Gastrocnemius medialis (tissue), 4 donors: Measurements from ENCODE around the gene FARP1. TPM values are rescaled to one million over a fixed set of nuclear protein-coding genes. Genes with fewer than 3 reads are reported as not detected.

Experiments
- ATAC-seq, 2 donors: fragments of 150-250 bp; one replicate each; pipeline ENCODE4 v1.9.1; 2016
- DNase-seq, 2 donors: peaks; one replicate each; pipeline ENCODE4 v3.0.0-alpha.2; 2019
- H3K27ac ChIP-seq, 4 donors: fragments of 200-600 bp; sonication (generic); 1 replicate in 1 of 4; 2 replicates in 3 of 4; pipeline ENCODE4 v1.5.1; 2016 to 2018; ENCODE audit warnings: mild to moderate bottlenecking in 2 of 4, moderate library complexity in 1 of 4
- H3K27me3 ChIP-seq, 3 donors: fragments of 200-600 bp; sonication (generic) in 2 of 3; 1 replicate in 1 of 3; 2 replicates in 2 of 3; pipeline versions ENCODE4 v1.5.1 to v1.6.0; 2016 to 2019; ENCODE audit warnings: mild to moderate bottlenecking in 1 of 3, moderate library complexity in 1 of 3
- H3K36me3 ChIP-seq, 2 donors: fragments of 200-600 bp; sonication (generic) in 1 of 2; one replicate each; pipeline ENCODE4 v1.5.1; 2017 to 2018
- H3K4me1 ChIP-seq, 2 donors: fragments of 200-600 bp; sonication (generic) in 1 of 2; one replicate each; pipeline ENCODE4 v1.5.1; 2016 to 2017; ENCODE audit warnings: mild to moderate bottlenecking in 2 of 2
- H3K4me3 ChIP-seq, 4 donors: fragments of 200-600 bp; sonication (generic) in 3 of 4; 1 replicate in 1 of 4; 2 replicates in 3 of 4; pipeline ENCODE4 v1.5.1; 2016 to 2019; ENCODE audit warnings: mild to moderate bottlenecking in 2 of 4
- H3K9me3 ChIP-seq, 3 donors: fragments of 200-600 bp; sonication (generic) in 2 of 3; 1 replicate in 1 of 3; 2 replicates in 2 of 3; pipeline ENCODE4 v1.5.1; 2016 to 2019
- POLR2A ChIP-seq, 2 donors: fragments of 450-650 bp; IDR thresholded peaks; one replicate each; pipeline ENCODE4 v1.6.1; 2017; ENCODE audit warnings: antibody characterized with exemption in 2 of 2, mild to moderate bottlenecking in 2 of 2, moderate library complexity in 2 of 2
- in situ Hi-C, 4 donors: fragments of 200-750 bp; cut with MboI; loops; one replicate each; pipeline versions ENCODE4 v1.15.0 to v1.8.0; 2017; ENCODE audit warnings: low sequenced_read_pairs in 4 of 4
- intact Hi-C: fragments of 100-400 bp; cut with DNase I; formaldehyde crosslinking; loops from one replicate; pipeline ENCODE4 v1.15.1; 2023; ENCODE audit warnings: low total_unique reads
- total RNA-seq, 4 donors: library from RNA; depleted of rRNA; stranded (reverse); fragments of >200 nt; gene quantifications; one replicate each; pipeline versions ENCODE4 v1.1.0 to v1.2.3, GENCODE V29; 2016
- TF ChIP-seq, protein P1 (sequence below), 5 experiments: fragments of 450-650 bp in 3 of 5; fragments of 200-600 bp in 2 of 5; sonication (generic) in 2 of 5; IDR thresholded peaks in 4 of 5; conservative IDR thresholded peaks in 1 of 5; 1 replicate in 4 of 5; 2 replicates in 1 of 5; pipeline ENCODE4 v1.5.1; 2016 to 2019; ENCODE audit warnings: antibody characterized with exemption in 5 of 5, mild to moderate bottlenecking in 3 of 5, moderate library complexity in 3 of 5

The FARP1 gene
- total RNA-seq, 4 donors from 2014 or later = 3.5 to 9.8 (median 4.9) TPM

GRCh38 chr13:98343461-98343860 is 200.6 kb downstream of the FARP1 start:
- Histone ChIP-seq H3K4me1 (no peaks in the 10 kb centered on the region), H3K4me3 (no peak overlapping the region), H3K9me3 (no peaks in the 10 kb centered on the region), H3K36me3 (no peaks in the 10 kb centered on the region), H3K27me3 (no peaks in the 10 kb centered on the region), H3K27ac (no peak overlapping the region)
- ATAC-seq (no peak), DNase-seq (no peak)
- intact Hi-C loops (no loop called here), in situ Hi-C loops (no loop called here)
- TF ChIP-seq POLR2A (IDR thresholded peaks at IDR 0.05) = no peak
- TF ChIP-seq, protein P1, sequence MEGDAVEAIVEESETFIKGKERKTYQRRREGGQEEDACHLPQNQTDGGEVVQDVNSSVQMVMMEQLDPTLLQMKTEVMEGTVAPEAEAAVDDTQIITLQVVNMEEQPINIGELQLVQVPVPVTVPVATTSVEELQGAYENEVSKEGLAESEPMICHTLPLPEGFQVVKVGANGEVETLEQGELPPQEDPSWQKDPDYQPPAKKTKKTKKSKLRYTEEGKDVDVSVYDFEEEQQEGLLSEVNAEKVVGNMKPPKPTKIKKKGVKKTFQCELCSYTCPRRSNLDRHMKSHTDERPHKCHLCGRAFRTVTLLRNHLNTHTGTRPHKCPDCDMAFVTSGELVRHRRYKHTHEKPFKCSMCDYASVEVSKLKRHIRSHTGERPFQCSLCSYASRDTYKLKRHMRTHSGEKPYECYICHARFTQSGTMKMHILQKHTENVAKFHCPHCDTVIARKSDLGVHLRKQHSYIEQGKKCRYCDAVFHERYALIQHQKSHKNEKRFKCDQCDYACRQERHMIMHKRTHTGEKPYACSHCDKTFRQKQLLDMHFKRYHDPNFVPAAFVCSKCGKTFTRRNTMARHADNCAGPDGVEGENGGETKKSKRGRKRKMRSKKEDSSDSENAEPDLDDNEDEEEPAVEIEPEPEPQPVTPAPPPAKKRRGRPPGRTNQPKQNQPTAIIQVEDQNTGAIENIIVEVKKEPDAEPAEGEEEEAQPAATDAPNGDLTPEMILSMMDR (IDR thresholded peaks at IDR 0.05 in 4 of 5, conservative IDR thresholded peaks at IDR 0.05 in 1 of 5) = no peak

DNA sequence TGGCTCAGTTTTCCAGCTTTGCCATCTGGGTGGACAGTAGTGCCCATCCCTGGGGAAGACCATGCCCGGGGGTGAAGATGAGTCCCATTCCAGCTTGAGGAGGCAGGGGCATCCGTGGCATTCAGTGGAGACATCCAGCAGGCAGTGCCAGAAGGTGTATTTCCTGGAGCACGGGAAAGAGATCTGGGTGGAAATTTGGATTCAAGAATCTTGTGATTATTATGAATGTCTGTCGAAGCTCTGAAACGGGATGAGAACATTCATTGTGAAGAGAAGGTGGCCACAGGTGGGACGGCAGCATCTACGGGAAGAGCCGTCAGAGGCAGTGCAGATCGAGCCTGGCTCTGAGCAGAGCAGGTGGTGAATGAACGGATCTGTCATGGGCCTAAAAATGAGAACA is 201.5 kb downstream of the FARP1 start:
- ATAC-seq = no peak
- H3K36me3 ChIP-seq = no peaks in the 10 kb centered on the region
- no peaks in the 10 kb centered on the region for H3K27me3 ChIP-seq
- no peaks in the 10 kb centered on the region for H3K4me1 ChIP-seq
- TF ChIP-seq POLR2A (IDR thresholded peaks at IDR 0.05) = no peak
- TF ChIP-seq, protein P1 (IDR thresholded peaks at IDR 0.05 in 4 of 5, conservative IDR thresholded peaks at IDR 0.05 in 1 of 5) = no peak
- intact Hi-C loops = no loop called here
- no peaks in the 10 kb centered on the region for H3K9me3 ChIP-seq
- no peak overlapping the region for H3K4me3 ChIP-seq
- DNase-seq = no peak
- H3K27ac ChIP-seq = no peak overlapping the region
- in situ Hi-C loops = no loop called here

DNA sequence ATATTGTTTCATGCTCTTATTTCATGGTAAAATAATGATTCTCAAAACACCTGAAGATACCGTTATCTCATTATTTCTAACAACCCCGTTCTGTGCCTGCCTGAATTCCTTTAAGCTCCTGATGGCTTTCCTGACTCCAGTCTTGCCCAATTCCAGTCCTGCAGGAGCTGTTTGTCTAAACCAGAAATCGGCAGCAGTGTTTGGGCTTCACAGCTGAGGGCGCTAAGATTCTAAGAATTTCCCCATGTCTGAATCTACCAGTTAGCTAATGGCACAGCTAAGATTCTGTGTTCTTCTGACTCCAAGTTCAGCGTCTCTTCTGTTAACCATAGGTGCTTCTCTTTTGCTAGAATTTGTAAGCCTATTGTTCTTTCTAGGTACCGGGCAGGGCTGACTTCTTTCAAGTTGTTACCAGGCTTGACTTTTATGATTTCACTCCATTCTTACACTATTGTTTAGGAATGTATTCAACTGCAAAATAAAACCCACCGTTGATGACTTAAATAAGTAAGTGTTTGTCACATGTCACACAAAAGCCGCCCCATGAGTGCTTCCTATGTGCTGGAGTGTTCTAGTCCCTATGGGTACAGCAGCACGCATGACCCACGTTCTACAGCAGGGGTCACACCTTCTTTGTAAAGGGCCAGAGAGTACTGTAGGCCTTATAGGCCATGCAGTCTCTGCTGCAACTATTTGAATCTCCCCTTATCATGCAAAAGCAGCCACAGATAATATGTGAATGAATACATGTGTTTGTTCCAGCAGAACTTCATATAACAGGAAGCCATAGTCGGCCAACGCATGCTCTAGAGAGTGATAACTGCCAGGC is 202.4 kb downstream of the FARP1 start:
- H3K27ac ChIP-seq = no peak overlapping the region
- ATAC-seq = no peak
- no peaks in the 10 kb centered on the region for H3K4me1 ChIP-seq
- no peak for DNase-seq
- in situ Hi-C loops (no loop called here), intact Hi-C loops (no loop called here)
- no peak overlapping the region for H3K4me3 ChIP-seq
- H3K9me3 ChIP-seq = no peaks in the 10 kb centered on the region
- TF ChIP-seq, protein P1 (IDR thresholded peaks at IDR 0.05 in 4 of 5, conservative IDR thresholded peaks at IDR 0.05 in 1 of 5) = no peak
- no peak for TF ChIP-seq POLR2A (IDR thresholded peaks at IDR 0.05)
- no peaks in the 10 kb centered on the region for H3K36me3 ChIP-seq
- no peaks in the 10 kb centered on the region for H3K27me3 ChIP-seq

- Histone ChIP-seq H3K9me3 (no peaks in the 10 kb centered on the region), H3K36me3 (no peaks in the 10 kb centered on the region), H3K4me3 (no peak overlapping the region), H3K27ac (no peak overlapping the region), H3K27me3 (no peaks in the 10 kb centered on the region), H3K4me1 (no peaks in the 10 kb centered on the region)
- in situ Hi-C loops (no loop called here), intact Hi-C loops (no loop called here)
- ATAC-seq = no peak
- TF ChIP-seq POLR2A (IDR thresholded peaks at IDR 0.05) = no peak
- TF ChIP-seq, protein P1 (IDR thresholded peaks at IDR 0.05 in 4 of 5, conservative IDR thresholded peaks at IDR 0.05 in 1 of 5) = no peak
- no peak for DNase-seq
Observed at GRCh38 chr13:98346904-98347636, 204.2 kb downstream of the FARP1 start.
